T follicular helper cell (primary cell): ENCODE data around the gene DNHD1.

ENCODE experiments used
- DNase-seq: peaks from one replicate; pipeline ENCODE4 v3.0.0-alpha.2; 2020; ENCODE audit warnings: low read depth

The DNHD1 gene

DNA sequence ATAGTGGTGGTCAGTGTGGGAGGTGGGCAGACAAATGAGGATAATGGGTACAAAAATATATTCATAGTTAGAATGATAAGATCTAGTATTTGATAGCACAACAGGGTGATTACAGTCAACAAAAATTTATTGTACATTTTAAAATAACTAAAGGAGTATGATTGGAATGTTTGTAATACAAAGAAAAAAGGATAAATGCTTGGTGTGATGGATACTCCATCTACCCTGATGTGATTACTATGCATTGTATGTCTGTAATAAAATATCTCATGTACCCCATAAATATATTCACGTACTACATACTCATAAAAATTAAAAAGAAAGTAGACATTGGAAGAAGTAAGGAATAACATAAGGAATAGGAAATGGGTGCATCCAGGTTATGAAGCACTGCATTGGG is 90.9 kb downstream of the DNHD1 start:
- no peak for DNase-seq

DNA sequence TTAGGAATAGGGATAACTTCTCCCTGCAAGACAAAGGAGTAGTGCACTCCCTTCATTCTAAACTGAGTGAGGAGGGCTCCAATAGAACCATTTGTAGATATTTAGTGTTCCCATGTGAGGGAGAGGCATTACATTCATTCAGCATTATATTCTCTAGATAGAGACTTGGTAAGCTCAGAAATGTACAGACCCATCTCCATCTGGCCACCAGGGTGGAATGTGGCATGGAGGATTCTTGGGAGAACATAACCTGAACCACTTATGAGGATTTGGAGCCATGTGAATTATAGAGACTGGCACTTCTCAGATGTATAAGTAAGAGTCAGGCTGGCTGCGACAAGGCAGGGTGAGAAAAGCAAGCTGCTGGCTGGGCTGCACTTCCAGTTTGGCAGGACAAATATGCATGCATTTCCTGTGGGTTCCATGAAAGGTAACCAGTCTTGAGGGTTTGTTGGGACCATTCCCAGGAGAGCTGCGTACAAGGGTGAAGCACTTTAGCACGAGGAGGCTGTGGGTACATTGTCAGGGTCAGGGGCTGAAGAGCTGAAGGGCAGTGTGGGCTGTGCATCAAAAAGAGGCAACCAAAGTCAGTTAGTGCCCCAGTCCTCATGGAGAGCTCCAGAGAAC is 97.2 kb downstream of the DNHD1 start:
- no peak for DNase-seq

DNA sequence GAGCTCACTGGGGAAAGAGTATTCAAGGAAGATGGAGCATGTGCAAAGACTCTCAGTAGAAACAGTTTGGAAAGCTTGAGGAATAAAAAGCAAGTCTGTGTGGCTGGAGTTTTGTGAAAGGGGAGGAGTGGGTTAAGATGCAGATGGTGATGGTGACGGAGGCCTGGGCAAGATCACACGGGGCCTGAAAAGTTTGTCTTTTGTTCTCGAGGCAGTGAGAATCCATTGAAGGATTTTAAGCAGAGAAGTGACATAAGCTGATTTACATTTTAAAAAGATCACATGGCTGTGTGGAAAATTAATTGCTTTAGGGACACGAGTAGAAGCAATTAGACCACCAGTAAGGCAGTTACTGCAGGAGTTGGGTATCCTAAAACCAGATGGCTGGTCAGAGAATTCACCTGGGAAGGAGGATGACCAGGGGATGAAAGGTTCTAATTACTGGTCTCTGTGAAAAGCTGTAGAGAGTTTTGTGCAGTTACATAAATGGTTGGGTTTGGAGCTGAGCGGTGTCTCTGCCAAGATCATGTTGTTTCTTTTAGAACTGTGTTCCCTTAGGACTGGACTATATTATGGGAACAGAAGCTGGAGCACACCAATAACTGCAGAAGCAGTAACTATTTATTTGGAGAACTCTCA is 99.3 kb downstream of the DNHD1 start:
- no peak for DNase-seq

DNA sequence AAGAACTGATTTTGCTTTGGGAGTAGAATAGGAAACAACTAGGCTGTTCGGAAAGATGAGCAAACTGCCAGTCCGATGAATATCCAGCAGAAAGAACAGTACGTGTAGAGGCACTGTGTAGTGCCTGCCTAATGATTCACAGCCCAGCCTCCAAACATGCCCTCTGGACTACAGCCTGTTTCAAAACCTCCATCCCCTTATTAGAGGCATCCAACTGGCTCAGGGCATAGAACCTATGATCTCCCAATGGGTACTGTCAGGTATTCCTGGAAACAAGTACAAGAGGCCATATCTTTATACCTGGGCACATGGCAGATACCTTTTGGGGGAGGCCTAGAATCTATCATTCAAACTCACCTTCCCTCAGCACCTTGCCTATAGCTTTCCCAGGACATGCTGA is 101.5 kb downstream of the DNHD1 start:
- no peak for DNase-seq

DNA sequence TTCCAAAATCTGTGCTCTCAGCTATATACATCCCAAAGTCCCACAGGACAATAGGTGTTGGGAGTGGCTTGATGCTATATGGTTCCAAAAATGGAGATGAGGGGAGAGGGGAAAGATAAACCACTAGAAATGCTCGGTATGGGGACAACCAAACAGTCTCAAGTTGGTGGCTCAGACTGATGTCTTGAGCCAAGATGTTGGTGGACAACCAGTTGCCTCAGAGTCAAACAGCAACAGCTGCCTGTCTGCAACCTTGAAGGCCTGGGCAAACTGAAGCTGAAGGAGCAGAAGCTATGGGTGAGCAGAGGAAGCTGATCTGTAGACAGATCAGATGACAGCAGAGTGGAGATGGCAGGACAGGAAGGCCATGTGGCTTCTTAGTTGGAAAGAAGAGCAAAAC is 102.4 kb downstream of the DNHD1 start:
- DNase-seq = no peak

DNA sequence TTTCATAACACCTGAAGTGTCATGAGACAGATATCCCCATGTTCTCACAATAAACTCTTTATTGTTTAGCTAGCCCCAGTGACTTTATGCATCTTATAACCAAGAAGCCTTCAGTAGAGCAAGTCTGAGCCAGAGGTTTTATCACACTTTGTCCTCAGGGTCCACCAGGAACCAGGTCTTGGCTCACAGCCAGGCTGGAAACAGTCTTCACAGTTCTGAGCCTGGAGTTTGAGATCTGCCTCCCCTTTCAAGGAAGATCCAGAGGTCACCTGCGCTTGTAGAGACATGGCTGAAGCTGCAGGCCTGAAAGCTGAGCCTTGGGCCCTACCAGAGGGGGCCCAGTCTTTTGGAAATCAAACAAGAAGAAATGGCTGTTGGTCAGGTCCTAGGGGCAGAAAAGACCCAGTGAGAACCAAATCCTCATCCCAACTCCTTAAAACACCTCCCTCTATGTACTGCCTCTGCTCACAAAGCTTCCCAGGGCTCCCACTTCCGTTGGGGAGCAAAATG is 102.9 kb downstream of the DNHD1 start:
- no peak for DNase-seq

DNA sequence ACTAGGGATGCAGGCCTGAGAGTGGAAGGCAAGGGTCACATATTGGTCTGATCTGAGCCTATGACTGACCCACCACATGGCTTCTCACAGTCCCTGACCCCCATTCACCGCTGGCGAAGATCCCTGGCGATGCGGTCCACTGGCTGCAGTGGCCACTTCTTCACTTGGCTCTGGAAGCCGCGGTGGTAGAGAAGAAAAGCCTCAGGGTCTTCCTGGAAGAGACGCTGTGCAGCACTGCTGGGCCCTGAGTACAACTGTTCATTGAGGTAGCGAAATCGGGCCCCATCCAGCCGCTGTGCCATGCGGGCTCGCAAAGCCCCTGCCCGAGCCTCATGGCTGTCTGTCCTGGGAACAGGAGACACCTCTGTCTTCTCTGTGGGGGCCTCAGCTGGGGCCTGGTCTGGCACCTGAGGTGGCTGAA is 104.0 kb downstream of the DNHD1 start:
- DNase-seq = no peak

DNA sequence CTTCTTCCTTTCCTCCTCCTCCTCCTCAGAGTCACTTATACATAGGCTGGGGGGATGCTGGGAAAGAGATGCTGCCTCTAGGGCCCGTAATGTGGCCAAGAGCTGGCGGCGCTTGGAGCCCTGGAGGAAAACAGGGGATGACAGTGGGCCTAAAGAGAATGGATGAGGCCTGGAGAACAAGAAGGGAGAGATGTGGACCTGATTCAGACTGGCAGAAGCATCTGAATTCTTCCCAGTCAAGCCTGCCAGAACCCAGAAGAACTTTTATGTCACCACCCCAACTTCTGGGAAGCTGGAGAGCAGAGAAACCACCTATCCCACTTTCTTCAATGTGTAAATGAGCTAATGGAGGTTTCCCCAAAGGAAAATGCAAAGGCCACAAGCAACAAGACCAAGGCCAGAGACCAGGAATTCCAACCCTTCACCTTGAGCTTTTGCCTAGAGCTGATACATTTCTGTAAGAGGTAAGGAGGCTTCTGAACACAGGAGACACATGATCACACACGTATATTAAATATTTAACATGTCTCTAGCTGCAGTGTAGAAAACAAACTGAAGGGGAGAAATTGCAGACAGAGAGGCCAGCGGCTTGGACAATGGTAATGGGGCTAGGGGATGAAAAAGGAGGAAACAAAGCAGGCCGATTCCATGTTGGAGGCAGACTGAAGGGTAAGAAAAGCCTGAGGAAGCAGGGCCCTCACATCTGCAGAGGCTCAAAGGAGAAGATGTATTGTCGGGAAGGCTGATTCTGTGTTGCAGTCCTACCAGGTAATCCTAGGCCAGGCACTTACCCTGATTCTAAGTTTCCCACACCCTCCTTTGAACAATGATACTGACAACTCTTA is 105.2 kb downstream of the DNHD1 start:
- DNase-seq = no peak

DNA sequence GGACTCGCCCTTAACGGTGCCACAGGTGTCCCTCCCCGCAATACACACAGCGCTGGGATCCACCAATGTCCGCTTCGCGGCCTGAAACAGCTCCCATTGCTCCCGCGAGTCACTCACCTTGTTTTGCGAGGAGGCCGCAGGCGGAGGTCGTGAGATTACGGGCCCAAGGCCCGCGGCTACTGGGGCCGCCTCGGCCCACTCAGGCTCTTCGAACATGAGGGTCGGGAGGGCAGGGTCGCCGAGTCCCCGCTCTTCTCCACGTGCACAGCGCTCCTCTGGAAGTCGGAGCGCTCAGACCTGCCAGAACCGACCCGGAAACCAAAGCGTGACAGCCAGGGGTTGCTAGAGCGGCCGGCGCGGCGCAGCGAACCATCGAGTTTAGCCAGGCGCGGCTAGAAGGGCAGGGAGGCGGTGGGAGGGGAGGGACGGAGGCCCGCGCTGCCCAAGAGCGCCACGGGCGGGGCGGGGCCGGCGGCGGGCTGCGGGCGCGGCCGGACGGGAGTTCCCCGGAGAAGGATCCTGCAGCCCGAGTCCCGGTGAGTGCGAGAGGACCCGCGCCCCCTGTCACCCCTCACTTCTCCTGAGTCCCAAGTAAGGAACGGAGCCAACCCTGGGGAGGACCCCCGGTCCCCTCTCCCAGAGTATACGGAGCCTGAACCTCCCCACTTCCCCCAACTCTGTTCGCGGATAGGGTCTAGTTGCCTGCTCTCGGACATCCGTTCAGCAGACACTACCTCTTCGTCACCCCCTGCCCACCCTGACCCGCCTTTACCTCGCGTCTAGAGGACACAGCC is 106.4 kb downstream of the DNHD1 start, which contains the start of the genes ILK and RRP8:
Gene ILK, plus strand, starts transcription at position 488 of the 794 bp plus-strand sequence. CDS start 498 bp downstream, outside the sequence.
Gene RRP8, minus strand, starts transcription at position 330 of the 794 bp plus-strand sequence. Its CDS starts 114 bp downstream, at position 216.
- peak; percentile 67 for DNase-seq

DNA sequence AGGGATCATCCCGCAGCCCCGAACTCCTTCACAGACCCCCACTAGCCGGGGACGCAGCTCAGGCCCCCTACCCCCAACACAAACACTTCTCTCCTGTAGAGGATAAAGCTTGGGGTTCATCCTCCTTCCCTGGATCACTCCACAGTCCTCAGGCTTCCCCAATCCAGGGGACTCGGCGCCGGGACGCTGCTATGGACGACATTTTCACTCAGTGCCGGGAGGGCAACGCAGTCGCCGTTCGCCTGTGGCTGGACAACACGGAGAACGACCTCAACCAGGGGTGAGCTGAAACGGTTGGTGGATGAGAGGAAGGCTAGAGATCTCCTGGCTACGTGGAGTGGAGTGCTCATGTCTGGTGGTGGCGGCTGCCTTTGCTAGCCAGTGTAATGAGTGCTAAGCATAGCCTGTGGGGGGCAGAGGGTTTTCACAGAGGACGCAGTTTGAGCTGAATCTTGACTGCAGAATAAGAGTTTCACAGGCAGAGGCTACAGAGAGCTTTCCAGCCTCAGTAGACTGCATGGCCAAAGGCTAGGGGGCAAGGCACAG is 107.1 kb downstream of the DNHD1 start:
- DNase-seq = peak; percentile 26

DNA sequence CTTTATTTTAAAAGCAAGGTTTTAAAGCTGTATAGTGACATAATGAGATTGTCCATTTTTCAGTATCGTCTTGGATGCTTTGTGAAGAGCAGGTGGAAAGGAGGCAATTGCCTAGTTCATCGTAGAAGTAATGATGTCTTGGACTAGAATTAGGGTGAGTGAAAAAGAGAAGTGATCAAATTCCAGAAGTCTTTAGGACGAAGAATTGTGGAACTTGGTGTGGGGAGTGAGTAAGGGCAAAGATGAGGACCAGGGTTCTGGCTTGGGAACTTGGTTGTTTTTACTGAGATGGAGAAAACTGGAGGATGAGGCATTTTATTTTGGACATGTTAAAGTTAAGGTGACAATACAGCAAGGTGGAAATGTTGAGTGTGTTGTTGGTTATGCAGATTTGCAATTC is 107.7 kb downstream of the DNHD1 start:
- no peak for DNase-seq

DNA sequence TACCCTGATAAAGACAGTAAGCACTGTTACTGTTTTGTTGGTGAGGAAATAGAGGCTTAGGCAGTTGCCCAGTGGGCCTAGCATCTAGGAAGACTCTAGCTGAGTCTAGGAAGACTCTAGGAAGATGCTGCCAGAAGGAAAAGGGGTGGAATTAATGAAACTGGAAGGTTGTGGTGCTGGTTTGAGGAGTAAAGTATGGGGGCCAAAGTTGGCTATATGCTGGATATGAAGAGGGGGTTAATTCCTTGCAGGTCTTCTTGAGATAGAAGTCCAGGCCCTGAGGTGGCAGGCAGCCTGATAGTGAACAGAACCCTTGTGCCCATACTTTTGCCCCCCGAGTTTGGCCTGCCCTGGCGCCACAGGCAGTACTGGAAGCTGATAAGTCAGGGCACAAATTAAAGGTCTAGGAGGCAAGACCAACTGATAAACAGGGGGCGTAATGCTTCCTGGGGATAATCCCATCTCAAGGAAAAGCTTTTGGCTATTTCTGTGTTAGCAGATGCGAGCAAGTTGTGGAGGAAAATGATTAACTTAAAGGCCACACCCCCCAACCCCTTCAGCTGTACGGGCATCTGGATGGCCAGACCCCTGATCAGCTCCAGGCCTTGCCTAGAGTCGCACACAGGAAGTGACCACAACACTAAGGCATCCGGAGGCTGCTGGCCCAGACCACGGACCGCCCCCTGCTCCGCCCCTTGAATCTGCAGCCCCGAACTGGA is 109.5 kb downstream of the DNHD1 start:
- no peak for DNase-seq

DNA sequence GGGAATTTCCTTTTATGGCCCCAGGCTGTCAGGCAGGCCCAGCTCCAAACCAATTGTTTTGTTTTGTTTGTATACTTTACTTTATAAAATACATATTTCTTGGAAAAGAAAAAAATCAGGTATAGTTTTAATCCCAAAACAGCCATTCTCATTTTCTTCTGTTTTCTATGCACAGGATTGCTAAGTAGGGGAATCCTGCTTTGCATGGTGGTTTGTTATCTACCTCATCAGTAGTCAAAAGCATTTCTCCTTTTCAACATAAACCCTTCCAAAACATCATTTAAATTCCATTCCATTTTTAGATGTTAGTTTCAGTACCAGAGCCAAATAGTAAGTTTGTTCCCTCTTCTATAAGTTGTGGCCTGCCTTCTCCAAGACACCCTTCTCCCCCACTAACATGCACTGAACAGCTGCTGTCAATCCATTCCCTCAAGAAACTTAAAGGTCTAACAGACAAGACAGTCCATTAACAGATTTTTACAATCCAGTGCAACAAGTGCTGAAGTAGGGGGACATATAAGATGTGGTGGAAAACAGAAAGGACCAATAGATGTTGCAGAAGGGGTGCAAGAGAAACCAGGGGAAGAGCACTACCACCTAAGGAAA is 110.2 kb downstream of the DNHD1 start:
- no peak for DNase-seq

DNA sequence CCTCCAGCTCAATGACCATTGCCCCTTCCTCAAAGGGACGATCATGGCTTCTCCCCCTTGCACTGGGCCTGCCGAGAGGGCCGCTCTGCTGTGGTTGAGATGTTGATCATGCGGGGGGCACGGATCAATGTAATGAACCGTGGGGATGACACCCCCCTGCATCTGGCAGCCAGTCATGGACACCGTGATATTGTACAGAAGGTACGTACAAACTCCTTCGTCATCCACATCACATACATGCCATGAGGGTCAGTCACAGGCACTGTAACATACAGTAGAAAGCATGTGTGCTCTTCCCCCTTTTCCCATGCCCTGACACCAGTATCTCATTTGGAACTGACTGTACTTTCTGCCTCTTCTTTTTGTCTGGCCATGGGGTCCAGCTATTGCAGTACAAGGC is 110.9 kb downstream of the DNHD1 start:
- DNase-seq = no peak

DNA sequence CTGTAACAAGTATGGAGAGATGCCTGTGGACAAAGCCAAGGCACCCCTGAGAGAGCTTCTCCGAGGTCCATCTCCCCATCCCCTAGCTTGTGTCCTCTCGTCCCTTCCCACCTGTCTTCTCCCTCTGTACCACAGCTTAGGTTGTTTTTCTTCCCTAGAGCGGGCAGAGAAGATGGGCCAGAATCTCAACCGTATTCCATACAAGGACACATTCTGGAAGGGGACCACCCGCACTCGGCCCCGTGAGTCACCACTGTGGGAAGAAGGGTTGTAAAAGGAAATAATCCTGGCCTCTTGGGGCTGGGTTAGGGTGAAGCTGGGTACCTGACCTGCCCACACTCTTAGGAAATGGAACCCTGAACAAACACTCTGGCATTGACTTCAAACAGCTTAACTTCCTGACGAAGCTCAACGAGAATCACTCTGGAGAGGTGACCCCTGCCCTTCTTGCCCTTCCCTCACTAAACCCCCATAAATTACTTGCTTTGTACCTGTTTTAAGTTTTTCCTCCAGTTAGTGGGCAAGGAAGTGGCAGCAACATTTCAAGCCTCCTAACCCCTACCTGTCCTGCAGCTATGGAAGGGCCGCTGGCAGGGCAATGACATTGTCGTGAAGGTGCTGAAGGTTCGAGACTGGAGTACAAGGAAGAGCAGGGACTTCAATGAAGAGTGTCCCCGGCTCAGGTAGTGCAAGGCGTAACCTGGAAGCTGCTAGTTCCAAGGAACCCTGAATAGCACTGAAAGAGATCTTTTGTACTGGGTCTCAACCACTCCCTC is 111.8 kb downstream of the DNHD1 start:
- DNase-seq = no peak

DNA sequence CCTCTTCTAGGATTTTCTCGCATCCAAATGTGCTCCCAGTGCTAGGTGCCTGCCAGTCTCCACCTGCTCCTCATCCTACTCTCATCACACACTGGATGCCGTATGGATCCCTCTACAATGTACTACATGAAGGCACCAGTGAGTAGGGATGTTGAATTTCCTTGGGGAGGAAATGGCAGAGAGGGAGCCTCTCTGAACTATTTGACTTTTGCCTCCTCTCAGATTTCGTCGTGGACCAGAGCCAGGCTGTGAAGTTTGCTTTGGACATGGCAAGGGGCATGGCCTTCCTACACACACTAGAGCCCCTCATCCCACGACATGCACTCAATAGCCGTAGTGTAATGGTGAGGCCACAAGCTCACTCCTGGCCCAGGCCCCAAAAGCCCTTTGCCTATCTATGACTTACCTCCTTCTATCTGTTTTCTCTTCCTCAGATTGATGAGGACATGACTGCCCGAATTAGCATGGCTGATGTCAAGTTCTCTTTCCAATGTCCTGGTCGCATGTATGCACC is 112.5 kb downstream of the DNHD1 start:
- DNase-seq = no peak

DNA sequence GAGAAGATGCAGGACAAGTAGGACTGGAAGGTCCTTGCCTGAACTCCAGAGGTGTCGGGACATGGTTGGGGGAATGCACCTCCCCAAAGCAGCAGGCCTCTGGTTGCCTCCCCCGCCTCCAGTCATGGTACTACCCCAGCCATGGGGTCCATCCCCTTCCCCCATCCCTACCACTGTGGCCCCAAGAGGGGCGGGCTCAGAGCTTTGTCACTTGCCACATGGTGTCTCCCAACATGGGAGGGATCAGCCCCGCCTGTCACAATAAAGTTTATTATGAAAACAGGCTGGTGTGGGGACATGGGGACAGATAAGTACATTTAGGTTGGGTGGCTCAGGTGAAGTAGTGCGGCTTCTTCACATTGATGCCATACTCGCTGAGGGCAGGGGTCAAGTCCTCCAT is 113.5 kb downstream of the DNHD1 start:
- no peak for DNase-seq

DNA sequence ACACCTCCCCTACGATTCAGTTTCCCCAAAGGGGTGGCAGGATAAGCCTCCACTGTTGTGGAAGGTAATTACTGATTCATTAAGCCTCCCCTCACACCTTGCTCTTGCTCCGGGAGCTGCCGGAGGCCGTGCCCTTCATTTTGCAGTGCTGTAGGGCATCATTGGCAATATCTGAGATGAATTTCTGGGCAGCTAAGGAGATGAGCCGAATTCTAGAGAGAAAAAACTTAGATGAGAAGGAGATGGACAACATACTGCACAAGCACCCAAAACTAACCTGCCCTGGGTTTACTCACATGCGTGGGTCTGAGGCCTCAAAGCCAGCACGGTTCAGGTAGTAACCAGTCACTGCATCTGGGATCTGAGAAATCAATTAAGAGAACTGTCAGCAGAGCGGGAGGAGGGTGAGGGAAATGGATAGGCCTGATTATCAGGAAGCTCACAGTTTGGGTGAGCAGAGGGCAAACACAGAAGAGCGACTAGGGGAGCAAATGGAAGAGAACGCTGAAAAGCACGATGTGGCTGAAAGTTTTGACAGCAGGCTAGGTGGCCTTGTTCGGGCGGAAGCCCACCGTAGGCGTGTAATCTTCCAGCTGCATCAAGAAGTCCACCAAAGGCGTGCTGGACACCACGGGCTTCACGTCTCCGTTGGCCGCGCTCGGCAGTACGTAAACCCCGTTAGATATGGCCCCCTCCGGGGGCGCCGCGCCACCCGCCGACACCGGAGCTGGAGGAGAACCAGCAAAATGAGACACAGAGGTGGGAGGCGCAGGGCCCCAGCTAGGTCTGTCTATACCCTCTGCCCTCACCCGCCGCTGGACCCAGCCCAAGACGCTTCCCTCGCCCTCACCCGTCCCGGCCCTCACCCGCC is 114.2 kb downstream of the DNHD1 start:
- peak; percentile 20 for DNase-seq

DNA sequence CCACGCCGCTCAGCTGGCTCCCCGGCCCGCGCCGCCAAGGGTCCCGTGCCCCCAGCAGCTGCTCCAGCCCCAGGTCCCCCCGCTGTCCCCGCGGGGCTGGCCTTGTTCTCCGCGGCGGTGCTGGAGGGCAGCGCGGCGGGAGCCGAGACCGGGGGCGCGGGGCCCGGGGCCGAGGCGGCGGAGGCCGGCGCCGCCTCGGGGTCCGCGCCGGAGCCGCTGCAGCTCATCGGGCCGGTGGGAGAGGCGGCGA is 114.8 kb downstream of the DNHD1 start:
- DNase-seq = no peak
